Ovary (tissue), 9 donors: ENCODE results near the gene LMO4. TPM values are rescaled to one million over a fixed set of nuclear protein-coding genes. Genes with fewer than 3 reads are reported as not detected.

Source experiments
- DNase-seq, 5 donors: peaks; one replicate each; pipeline ENCODE4 v3.0.0-alpha.2; 2019 to 2020
- H3K27ac ChIP-seq, 2 donors: fragments of 200-600 bp; one replicate each; pipeline versions ENCODE4 v1.5.1 to v1.8.0; 2019 to 2022
- H3K27me3 ChIP-seq: fragments of 200-600 bp; one replicate; pipeline ENCODE4 v1.8.0; 2022
- H3K36me3 ChIP-seq: fragments of 200-600 bp; sonication (generic); one replicate; pipeline ENCODE4 v1.5.1; 2019
- H3K4me1 ChIP-seq: one replicate; pipeline ENCODE4 v1.8.1; 2013; ENCODE audit warnings: mild to moderate bottlenecking, moderate library complexity; ENCODE audit not compliant: insufficient read depth
- H3K4me3 ChIP-seq: fragments of 200-600 bp; sonication (generic); one replicate; pipeline ENCODE4 v1.5.1; 2017
- H3K9me3 ChIP-seq, 2 donors: fragments of 200-600 bp in 1 of 2; sonication (generic) in 1 of 2; one replicate each; pipeline versions ENCODE4 v1.5.1 to v1.8.1; 2013 to 2019; ENCODE audit warnings: mild to moderate bottlenecking in 1 of 2, moderate library complexity in 1 of 2
- EP300 ChIP-seq: sonication (generic); formaldehyde crosslinking; IDR thresholded peaks from one replicate; pipeline ENCODE4 v1.6.1; 2017; ENCODE audit warnings: antibody characterized with exemption
- POLR2A ChIP-seq: fragments of 450-650 bp; IDR thresholded peaks from one replicate; pipeline ENCODE4 v1.6.1; 2017; ENCODE audit warnings: antibody characterized with exemption, mild to moderate bottlenecking, moderate library complexity
- whole genome bisulfite sequencing, 3 donors: extraction: QIAGEN DNeasy Blood & Tissue Kit in 1 of 3; methylation state at CpG; one replicate each; pipeline versions ENCODE4 v1.1.5 to v1.1.7; 2013 to 2017; 5-methylcytosine and 5-hydroxymethylcytosine counted together
- intact Hi-C, 4 donors: fragments of 100-400 bp; cut with DNase I; formaldehyde crosslinking; loops; one replicate each; pipeline versions ENCODE4 v1.11.0 to v1.15.1; 2022 to 2023
- polyA plus RNA-seq, 2 donors: library from polyadenylated mRNA; stranded (reverse); fragments of 200-250 nt in 1 of 2; fragments of 350-450 nt in 1 of 2; fragmentation: Illumina TruSeq in 1 of 2; extraction: RNeasy Lipid Tissue Mini Kit (QIAGEN cat#74804) in 1 of 2; gene quantifications; one replicate each; pipeline ENCODE4 v1.2.3, GENCODE V29; 2013 to 2014
- total RNA-seq, 7 donors: library from RNA; depleted of rRNA in 2 of 7; stranded (reverse); fragments of >200 nt in 2 of 7; fragmentation: NEBNext Ultra II Directional in 3 of 7; extraction: Animal tissue kit (Norgen Biotek cat#: 25700) in 3 of 7; gene quantifications; one replicate each; pipeline versions ENCODE4 v1.1.0 to v1.2.4, GENCODE V29; 2016 to 2023
- TF ChIP-seq, protein P1 (sequence below), 3 donors: fragments of 450-650 bp in 2 of 3; fragments of 200-600 bp in 1 of 3; IDR thresholded peaks; one replicate each; pipeline versions ENCODE4 v1.5.1 to v1.8.0; 2016 to 2022; ENCODE audit warnings: antibody characterized with exemption in 3 of 3, mild to moderate bottlenecking in 1 of 3
- donor health status: DM: no; HTN: no; CAD: no; lungs with moderate emphysema.
- donor health status: DM: no; HTN: no; CAD: no.
- donor health status: Bipolar disorder and iron deficiency.
- donor health status: DM: yes; HTN: yes; CAD: no.
- donor health status: DM: no; HTN: no; CAD: no.
- donor health status: DM: yes; HTN: yes; CAD: no.

The LMO4 gene
- total and polyA plus RNA-seq, 9 donors = 21.7 to 85.4 (median 42.2) TPM

DNA sequence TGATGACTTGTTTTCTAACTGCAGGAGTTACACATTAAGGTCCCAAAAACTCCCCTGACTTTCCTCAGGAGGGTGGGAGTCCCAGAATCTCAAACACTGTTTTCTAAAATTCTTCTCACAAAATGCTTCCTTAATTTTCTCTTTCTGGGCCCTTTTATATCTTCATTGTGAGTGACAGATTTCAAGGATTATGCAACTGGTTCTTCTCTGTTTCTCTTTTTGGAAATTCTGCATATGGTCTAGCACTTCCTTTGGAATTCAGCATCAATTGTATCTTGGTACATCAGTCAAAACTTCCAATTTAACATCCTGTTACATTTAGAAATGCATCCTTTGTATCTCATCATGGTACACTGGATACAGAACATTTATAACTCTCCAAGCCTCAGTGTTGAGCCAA, 59.7 kb downstream of the LMO4 start:
- H3K27ac ChIP-seq = no peak overlapping the region
- H3K36me3 ChIP-seq = no peaks in the 10 kb centered on the region
- TF ChIP-seq, protein P1, sequence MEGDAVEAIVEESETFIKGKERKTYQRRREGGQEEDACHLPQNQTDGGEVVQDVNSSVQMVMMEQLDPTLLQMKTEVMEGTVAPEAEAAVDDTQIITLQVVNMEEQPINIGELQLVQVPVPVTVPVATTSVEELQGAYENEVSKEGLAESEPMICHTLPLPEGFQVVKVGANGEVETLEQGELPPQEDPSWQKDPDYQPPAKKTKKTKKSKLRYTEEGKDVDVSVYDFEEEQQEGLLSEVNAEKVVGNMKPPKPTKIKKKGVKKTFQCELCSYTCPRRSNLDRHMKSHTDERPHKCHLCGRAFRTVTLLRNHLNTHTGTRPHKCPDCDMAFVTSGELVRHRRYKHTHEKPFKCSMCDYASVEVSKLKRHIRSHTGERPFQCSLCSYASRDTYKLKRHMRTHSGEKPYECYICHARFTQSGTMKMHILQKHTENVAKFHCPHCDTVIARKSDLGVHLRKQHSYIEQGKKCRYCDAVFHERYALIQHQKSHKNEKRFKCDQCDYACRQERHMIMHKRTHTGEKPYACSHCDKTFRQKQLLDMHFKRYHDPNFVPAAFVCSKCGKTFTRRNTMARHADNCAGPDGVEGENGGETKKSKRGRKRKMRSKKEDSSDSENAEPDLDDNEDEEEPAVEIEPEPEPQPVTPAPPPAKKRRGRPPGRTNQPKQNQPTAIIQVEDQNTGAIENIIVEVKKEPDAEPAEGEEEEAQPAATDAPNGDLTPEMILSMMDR (IDR thresholded peaks at IDR 0.05) = no peak
- no peak for TF ChIP-seq EP300
- no peak for TF ChIP-seq POLR2A
- no peaks in the 10 kb centered on the region for H3K4me1 ChIP-seq
- no peak for DNase-seq
- intact Hi-C loops = no loop called here
- H3K4me3 ChIP-seq = no peak overlapping the region
- no peaks in the 10 kb centered on the region for H3K27me3 ChIP-seq
- no peaks in the 10 kb centered on the region for H3K9me3 ChIP-seq

DNA sequence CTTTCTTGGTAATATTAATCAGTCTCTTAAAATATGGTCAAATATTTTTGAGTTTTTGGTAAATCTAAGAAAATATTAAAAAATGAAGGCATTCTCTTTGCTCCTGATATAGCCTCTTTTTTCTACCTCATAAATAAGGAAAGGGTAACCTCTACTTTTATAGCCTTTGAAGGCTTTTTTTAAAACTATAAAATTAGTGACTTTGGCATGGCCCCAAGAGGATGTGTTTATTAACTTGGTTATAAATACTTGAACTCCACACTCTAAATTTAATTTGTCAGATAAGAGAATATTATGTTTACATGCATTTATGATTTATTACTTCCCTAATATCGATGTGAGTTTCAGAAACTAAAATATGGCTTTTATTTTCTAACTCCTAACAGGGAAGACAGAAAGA, 60.3 kb downstream of the LMO4 start:
- TF ChIP-seq POLR2A (no peak), EP300 (no peak)
- TF ChIP-seq, protein P1 (IDR thresholded peaks at IDR 0.05) = no peak
- Histone ChIP-seq H3K4me3 (no peak overlapping the region), H3K27ac (no peak overlapping the region), H3K36me3 (no peaks in the 10 kb centered on the region), H3K27me3 (no peaks in the 10 kb centered on the region), H3K9me3 (no peaks in the 10 kb centered on the region), H3K4me1 (no peaks in the 10 kb centered on the region)
- intact Hi-C loops = no loop called here
- no peak for DNase-seq
- 1 to 6% (median 4%) methylated on average over 1 of the region's 1 CpG for WGBS, 3 donors

DNA sequence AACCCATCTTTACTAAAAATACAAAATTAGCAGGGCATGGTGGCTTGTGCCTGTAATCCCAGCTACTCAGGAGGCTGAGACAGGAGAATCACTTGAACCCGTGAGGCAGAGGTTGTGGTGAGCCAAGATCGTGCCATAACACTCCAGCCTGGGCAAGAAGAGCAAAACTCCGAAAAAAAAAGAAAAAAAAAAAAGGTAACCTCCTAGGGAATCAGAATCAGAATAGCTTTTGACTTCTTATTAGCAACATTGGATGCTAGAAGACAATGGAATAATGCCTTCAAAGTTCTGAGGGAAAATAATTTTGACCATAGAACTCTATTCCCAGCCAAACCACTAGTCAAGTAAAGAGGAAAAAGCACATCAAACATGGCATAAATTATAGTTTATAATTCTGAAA, 60.9 kb downstream of the LMO4 start:
- TF ChIP-seq EP300 (no peak), POLR2A (no peak)
- TF ChIP-seq, protein P1 (IDR thresholded peaks at IDR 0.05) = no peak
- Histone ChIP-seq H3K27ac (no peak overlapping the region), H3K27me3 (no peaks in the 10 kb centered on the region), H3K9me3 (no peaks in the 10 kb centered on the region), H3K4me1 (no peaks in the 10 kb centered on the region), H3K4me3 (no peak overlapping the region), H3K36me3 (no peaks in the 10 kb centered on the region)
- intact Hi-C loops = no loop called here
- DNase-seq = no peak
- WGBS, 3 donors = 76 to 93% (median 91%) methylated on average over 3 of the region's 3 CpGs

DNA sequence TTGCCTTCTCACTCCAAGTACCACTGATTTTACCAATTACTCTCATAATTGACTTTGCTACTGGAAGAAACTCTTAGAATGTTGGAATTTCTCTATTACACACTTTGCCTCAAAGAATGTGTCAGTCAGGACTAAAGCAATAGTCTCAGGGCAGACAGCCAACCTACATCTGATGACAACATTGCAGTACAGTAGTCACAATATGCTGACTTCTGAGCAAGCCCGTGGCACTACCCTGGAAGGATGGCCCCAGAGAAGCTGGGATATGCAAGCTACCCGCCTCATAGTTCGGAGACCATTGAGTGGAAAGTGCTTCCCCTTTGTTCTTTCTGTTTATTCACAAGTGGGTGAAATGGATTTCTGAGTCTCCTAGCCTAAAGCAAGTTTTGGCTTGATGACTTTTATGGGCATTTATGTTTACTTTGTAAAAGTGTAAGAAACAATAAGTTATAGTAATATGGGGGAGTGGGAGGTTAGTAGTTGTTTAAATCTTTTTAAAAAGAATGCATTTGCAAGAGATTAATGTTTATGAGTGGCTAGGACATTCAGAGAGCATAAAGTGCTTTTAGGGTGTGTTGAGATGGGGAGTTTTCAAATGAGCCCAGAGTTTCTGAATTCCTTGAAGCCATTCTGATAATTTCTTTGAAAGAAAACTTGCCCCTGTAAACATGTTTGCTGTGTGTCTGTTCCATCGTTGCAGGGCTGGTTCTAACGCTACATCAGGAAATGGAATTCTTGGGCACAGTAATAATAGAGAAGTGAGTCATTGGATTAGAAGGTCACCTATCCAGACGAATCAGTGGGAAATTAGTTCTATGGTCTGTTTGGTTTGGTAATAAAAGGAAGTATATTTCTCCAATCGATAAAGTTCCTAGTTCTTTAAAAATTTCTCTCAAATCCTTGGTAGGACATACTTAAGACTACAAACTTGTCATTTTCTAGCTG, 63.8 kb downstream of the LMO4 start:
- DNase-seq = no peak

More for the DNA sequence above, 63.8 kb downstream of the LMO4 start:
- Histone ChIP-seq H3K4me1 (no peaks in the 10 kb centered on the region), H3K36me3 (no peaks in the 10 kb centered on the region), H3K27ac (no peak overlapping the region), H3K27me3 (no peaks in the 10 kb centered on the region), H3K9me3 (no peaks in the 10 kb centered on the region), H3K4me3 (no peak overlapping the region)
- TF ChIP-seq, protein P1 (IDR thresholded peaks at IDR 0.05) = no peak
- TF ChIP-seq POLR2A (no peak), EP300 (no peak)
- WGBS, 3 donors = 69 to 75% (median 73%) methylated on average over 7 of the region's 7 CpGs
- intact Hi-C loops = no loop called here
